HG03135 (cell line): ENCODE measurements around the gene TSSK2.
A peak's percentile ranks its signal among the peaks of the same experiment; 100 is the strongest.

Experiments used
- ATAC-seq: cut with Tn5 transposase; IDR thresholded peaks from one replicate; pipeline ENCODE4 v1.9.1; 2021; ENCODE audit warnings: mild to moderate bottlenecking, moderate library complexity; ENCODE audit not compliant: unreplicated experiment

The TSSK2 gene

DNA sequence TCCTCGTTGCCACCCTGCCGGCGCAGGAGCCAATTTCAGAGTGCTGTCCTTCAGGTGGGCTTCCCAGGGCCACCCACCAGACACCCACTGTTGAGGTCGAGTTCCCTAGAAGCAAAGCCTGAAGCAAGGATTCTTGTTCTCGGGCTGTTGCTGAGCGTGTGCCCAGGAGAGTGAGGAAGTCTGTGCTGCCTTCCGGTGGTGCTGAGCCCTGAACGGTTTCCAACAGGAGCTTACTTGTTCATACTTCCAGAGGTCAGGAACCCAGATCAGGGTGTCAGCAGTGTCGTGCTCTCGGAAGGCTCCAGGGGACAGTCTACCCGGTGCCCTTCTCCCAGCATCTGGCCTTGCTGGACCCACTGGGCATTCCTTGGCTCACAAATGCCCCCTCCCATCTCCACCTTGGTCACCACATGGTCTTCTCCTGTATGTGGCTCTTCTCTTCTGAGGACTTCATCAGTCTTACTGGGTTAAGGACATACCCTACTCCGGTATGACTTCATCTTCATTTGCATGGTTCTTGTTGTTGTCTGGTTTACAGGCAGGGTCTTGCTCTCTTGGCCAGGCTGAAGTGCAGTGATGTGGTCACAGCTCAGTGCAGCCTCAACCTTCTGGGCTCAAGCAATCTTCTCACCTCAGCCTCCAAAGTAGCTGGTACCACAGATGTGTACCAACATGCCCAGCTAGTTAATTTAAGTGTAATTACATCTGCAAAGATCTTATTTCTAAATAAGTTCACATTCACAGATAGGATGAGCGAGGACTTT is 36.2 kb downstream of the TSSK2 start:
- ATAC-seq, result no peak

GRCh38 chr22:19168088-19168890 is 37.2 kb downstream of the TSSK2 start:
- no peak for ATAC-seq

DNA sequence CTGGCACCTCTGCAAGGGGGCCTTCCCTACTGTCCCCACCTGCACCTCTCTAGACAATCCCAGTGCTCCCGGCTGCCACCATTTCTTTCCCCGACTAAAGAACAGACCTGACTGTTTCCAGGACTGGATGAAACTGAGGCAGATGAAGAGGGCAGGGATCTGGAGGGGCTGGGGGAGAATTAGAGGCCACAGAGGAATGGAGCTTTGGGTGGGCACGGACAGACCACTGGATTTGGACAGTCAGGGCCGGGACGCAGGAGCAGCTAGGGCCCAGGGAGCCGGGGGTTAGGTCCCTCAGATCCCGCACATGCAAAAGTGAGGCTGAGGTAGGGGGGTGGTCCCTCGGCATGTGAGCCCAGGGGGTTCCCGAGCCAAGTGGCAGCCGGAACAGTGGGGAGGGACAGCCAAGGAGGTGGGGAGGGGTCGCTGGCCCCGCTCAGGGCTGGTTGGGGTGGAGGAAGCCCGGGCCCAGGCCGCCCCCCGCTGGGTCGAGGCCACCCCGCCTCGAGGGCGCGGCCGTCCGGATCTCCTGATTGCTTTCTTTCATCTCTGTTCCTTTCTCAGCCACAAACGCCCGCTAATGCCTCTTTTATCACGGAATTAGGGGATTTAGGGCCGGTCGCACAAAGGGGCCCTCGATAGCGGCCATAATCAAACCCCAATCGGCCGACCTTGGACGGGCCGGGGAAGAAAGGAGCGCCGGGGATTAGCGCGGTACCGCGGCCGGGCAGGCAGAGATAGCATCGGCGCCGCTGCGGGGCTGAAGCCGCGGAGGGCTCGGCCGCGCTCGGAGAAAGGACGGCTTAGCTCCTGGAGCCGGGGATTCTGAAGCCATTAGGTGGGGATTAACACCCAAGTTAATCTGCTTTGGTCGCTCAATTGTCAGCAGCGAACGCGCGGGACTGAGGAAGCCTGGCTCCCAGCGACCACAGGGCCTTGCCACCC is 38.2 kb downstream of the TSSK2 start:
- ATAC-seq, result no peak

DNA sequence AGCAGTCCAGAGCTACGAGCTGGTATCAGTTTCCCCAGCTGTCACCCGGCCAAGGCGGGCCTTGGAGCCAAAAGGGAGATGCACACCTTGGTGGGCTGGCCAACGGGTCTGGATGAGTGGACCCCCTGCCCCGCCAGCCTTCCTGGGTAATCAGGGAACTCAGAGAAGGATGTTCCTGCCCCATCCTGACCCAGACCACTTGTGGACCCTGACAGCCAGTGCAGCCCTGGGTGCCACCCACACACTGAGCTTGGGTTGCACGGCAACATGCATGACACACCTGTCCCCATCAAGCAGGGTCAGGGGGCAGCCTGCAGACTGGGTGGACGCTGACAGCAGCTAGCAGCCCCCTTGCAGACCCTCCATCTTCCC is 38.8 kb downstream of the TSSK2 start:
- ATAC-seq, result no peak

GRCh38 chr22:19172213-19173046 is 41.3 kb downstream of the TSSK2 start:
- no peak for ATAC-seq

DNA sequence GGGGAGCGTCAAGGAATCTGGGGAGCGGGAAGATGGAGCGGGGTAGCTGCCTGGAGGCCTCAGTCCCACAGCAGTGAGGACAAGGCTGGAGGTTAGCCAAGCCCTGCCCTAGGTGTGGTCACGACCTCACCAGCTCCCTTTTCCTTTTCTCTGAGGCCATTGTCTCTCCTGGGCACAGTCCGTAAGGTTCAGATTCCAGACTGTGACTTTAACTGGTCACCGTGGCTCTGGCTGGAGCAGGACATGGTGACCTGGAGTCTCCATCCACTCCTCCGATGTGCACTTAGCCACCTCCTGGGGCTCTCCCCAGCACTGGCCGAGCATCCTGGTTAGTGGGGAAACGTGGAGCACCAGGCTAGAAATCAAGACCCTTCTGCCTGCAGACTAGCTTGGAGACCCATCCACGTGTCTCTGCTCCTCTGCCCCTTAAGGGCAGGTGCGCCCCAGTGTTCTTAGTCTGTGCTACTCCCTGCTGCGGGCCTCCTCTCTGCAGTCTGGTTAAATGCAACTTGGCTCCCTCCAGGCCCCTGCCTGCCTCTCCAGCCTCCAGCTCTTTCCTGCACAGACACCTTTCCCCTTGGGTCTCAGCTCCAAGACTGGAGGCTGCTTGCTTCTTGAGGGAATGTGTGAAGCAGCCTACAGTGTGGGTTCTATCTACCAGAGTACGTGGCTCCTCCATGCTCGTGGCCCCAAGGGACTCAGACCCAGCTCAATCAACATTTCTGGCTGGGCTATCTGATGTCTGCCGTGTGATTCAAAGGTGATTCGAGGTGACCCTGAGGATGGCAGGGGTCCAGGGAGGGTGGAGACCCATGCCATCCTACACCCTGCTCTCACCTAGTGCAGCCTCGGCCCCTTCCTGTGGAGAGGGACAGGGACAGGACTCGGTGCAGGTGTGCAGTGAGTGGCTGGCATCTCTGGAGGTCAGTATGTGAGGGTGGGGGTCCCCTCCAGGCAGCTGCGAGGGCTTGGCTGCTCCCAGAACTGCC is 42.2 kb downstream of the TSSK2 start:
- ATAC-seq, result no peak

DNA sequence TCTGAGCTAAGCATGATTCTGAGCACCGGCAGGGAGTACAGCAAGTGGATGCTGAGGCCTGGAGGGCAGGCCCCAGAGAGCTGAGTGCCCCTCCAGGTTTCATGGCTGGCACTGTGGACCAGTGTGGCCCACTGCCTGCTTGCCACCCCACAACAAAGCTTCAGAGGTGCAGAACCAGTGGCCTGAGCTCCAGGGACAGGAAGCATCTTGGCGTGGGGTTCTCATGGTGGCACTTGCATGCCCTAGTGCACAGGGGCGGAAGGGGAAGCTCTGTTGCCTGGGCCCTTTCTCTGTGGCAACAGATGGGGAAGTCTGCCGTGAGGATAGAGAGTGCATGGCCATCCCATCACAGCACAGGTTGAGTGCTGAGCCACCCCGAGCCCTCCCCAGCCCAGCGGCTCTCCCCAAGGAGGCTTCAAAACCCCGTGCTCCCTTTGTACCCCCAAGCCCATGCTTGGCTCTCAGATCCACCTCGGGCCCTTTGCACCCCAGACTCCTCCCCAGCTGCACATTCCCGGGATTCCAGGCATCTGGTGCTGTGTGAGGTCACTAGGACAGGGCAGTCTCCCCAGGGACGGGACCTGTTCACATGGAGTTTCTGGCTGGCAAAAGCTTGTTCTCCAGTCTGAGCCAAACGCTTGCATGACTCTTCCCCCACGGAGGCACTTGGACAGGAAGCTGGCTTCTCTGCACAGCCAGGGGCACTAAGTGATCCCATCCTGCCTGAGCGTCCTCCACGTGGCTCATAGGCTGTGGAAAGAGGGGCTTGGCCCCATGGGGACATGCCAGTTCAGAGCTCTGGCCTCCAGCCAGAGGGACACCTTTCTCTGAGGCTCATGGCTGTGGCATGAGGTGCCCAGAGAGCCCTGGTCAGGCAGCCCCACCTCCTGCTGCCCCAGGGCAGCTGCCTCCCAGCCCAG is 43.3 kb downstream of the TSSK2 start:
- no peak for ATAC-seq

DNA sequence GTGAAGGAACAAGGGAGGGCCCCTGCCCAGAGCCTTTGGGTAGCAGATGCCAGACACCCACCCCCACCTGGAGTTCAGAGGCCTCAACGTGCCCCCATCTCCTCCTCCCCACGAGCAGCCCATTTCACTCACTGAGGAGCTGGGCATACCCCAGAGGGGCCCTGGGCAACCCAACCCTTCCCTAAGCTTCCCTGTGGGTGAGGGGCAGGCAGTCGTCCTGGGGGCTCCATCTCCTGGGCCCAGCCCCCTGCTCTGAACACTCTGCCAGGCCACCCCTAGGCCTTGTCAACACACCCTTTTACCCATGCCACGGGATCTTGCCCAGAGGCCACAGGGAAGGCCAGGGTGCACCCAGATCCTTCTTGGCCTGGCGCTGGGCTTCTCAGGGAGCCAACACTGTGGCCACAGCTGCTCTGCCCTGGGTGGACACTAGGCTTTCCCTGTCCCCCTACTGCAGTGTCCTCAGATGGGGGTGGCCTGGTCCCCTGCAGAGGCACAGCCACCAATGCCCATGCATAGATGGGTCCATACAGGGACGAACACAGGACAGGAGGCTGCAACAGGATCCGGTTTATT is 44.0 kb downstream of the TSSK2 start:
- no peak for ATAC-seq

GRCh38 chr22:19175602-19176174 is 44.6 kb downstream of the TSSK2 start:
- ATAC-seq, result no peak

DNA sequence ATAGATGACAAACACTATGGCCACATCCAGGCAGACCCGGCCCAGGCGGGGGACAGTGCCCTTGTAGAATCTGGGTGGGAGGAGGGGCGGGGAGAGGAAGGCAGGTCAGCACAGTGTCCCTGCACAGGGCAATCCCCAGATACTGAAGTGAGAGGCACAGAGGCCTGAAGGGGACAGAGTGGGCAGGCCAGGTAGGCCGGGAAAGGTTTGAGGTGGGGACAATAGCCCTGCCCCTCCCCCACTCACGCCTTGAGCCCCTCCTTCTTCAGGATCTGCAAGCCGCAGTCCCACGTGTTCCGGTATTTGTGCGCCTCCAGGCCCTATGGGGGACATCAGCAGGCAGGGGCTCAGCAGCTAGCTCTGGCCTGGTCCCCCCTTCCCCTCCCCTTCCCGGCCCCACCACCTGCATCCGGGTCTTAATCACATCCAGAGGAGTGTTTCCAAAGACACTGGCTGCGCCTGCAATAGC is 45.1 kb downstream of the TSSK2 start:
- no peak for ATAC-seq

GRCh38 chr22:19176732-19177131 is 45.6 kb downstream of the TSSK2 start:
- ATAC-seq, result no peak

- ATAC-seq, result no peak
Measured at GRCh38 chr22:19177164-19178064, 46.3 kb downstream of the TSSK2 start.

GRCh38 chr22:19178065-19178656 is 47.1 kb downstream of the TSSK2 start:
- peak; percentile 30 for ATAC-seq

GRCh38 chr22:19178657-19179496 is 47.8 kb downstream of the TSSK2 start, which contains the start of gene SLC25A1:
Gene SLC25A1 (minus strand): TSS chr22:19178736. CDS start chr22:19178673, 63 bp downstream.
- peak; percentile 66 for ATAC-seq
